Body of pancreas (tissue), 4 donors: ENCODE results near the gene IL1RAPL1.

Source experiments
- CTCF ChIP-seq, 7 experiments: fragments of 450-650 bp in 4 of 7; fragments of 200-600 bp in 3 of 7; sonication (generic) in 3 of 7; IDR thresholded peaks; one replicate each; pipeline ENCODE4 v1.5.1; 2016 to 2019; ENCODE audit warnings: antibody characterized with exemption in 7 of 7
- POLR2A ChIP-seq, 3 donors: fragments of 450-650 bp; IDR thresholded peaks; one replicate each; pipeline ENCODE4 v1.6.1; 2016; ENCODE audit warnings: antibody characterized with exemption in 3 of 3, mild to moderate bottlenecking in 2 of 3

DNA sequence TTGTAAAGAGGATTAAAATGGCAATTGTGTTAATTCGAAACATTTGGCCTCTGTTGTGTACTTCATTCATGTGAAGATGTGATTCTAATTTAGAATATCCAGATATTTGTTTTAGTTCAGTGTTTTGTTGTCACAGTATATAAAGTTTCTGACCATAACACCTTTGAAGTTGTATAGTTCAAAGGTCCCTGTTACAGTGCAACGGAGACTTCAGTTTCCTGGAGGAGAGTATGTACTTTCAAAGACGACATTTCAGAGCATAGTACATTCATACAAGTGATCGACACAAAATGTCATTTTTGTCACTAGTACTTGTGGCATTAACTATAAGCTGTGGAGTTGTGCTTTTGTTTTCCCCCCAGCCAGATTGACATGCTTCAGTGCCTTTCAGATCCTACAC, 1255.3 kb downstream of the IL1RAPL1 start:
- TF ChIP-seq CTCF (IDR thresholded peaks at IDR 0.05) (no peak), POLR2A (IDR thresholded peaks at IDR 0.05) (no peak)
